Fibroblast of lung (primary cell): ENCODE data around the gene RAP1GAP.

Source experiments
- CTCF ChIP-seq, 2 donors: IDR thresholded peaks in 1 of 2; conservative IDR thresholded peaks in 1 of 2; 1 replicate in 1 of 2; 2 replicates in 1 of 2; pipeline ENCODE4 v1.5.1; 2011 to 2012; ENCODE audit warnings: low read length in 2 of 2, control low read depth in 1 of 2, inconsistent platforms in 1 of 2, low read depth in 1 of 2, mild to moderate bottlenecking in 1 of 2
- EZH2 ChIP-seq: IDR thresholded peaks from 2 replicates; pipeline ENCODE4 v1.5.1; 2012; ENCODE audit warnings: low read length, control low read depth, mild to moderate bottlenecking; ENCODE audit errors: missing control alignments

GRCh38 chr1:21625390-21626190 is 43.6 kb downstream of the RAP1GAP start:
- no peak for TF ChIP-seq CTCF (conservative IDR thresholded peaks at IDR 0.05 in 1 of 2, IDR thresholded peaks at IDR 0.05 in 1 of 2; ENCODE audit: low read depth in 1 of 2, low read length in 2 of 2)
- no peak for TF ChIP-seq EZH2
